ENCODE measurements around the gene MT2A. TPM values are rescaled to one million over a fixed set of nuclear protein-coding genes. Genes with fewer than 3 reads are reported as not detected.

MT2A gene
- total and polyA plus RNA-seq, 2 of the 13 experiments (the other 11 are each of a cell fraction or from before 2014, with no cell fraction given) = 135 to 371 TPM

DNA sequence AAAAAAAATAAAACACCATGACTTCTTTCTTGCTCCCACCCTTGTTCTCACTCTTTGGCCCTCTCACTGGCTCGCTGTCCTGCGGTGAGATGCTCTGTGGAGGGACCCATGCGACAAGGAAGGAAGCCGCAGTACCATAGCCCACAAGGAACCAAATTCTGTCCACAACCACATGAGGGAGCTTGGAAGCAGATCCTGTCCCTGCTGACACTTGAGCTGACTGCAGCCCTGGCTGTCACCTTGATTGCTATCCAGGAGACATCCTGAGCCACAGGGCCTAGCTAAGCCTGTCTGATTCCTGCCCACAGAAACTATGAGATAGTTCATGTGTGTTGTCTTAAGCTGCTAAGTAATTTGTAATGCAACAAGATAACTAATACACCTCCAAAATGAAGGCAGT lies 4.8 kb upstream of the MT2A start (continued):
- TF ChIP-seq ZNF646 (CRISPR knock-in tag; IDR thresholded peaks at IDR 0.05) = no peak
- no peak for TF ChIP-seq ZNF503 (CRISPR knock-in tag; IDR thresholded peaks at IDR 0.05)
- no peak for TF ChIP-seq GATA4 (IDR thresholded peaks at IDR 0.05; ENCODE audit: borderline replicate concordance, low read depth)
- TF ChIP-seq HES4 (CRISPR knock-in tag; IDR thresholded peaks at IDR 0.05; ENCODE audit: borderline replicate concordance) = no peak
- no peak for TF ChIP-seq SP2 (CRISPR knock-in tag; IDR thresholded peaks at IDR 0.05)
- peak; percentile 65 for TF ChIP-seq GATAD2A (CRISPR knock-in tag; IDR thresholded peaks at IDR 0.05)
- TF ChIP-seq ZNF441 (CRISPR knock-in tag; IDR thresholded peaks at IDR 0.05; ENCODE audit: borderline replicate concordance) = no peak
- no peak for TF ChIP-seq NONO (IDR thresholded peaks at IDR 0.05)
- no peak for TF ChIP-seq NONO (CRISPR knock-in tag; conservative IDR thresholded peaks at IDR 0.05)
- TF ChIP-seq PPARG (CRISPR knock-in tag; conservative IDR thresholded peaks at IDR 0.05) = no peak
- no peak for TF ChIP-seq ZNF280D (CRISPR knock-in tag; IDR thresholded peaks at IDR 0.05)
- TF ChIP-seq ZNF12 (CRISPR knock-in tag; IDR thresholded peaks at IDR 0.05) = peak; percentile 77; the same call in 1 of the 2 replicates
- TF ChIP-seq SMC3 (IDR thresholded peaks at IDR 0.05; ENCODE audit: low read length) = peak; percentile 97
- TF ChIP-seq CREM (IDR thresholded peaks at IDR 0.05) = no peak
- TF ChIP-seq CREM (CRISPR knock-in tag; IDR thresholded peaks at IDR 0.05) = no peak
- TF ChIP-seq ZNF619 (CRISPR knock-in tag; IDR thresholded peaks at IDR 0.05) = 0 out of 2 replicates have a peak, but pooled peaks have one; percentile 64
- TF ChIP-seq RAD21 (CRISPR knock-in tag; IDR thresholded peaks at IDR 0.05) = peak; percentile 87
- no peak for TF ChIP-seq POLR2A (IDR thresholded peaks at IDR 0.05; ENCODE audit: insufficient read depth in 1 of 2, low read depth in 2 of 2, low read length in 2 of 2)
- no peak for TF ChIP-seq ZBTB21 (CRISPR knock-in tag; IDR thresholded peaks at IDR 0.05)
- TF ChIP-seq ZNF143 (CRISPR knock-in tag; IDR thresholded peaks at IDR 0.05) = no peak
- no peak for TF ChIP-seq BCL3 (CRISPR knock-in tag; IDR thresholded peaks at IDR 0.05)
